ENCODE results near the gene APOBEC2.

- TF ChIP-seq CTCF (IDR thresholded peaks at IDR 0.05) (no peak), EZH2 (IDR thresholded peaks at IDR 0.05; ENCODE audit: borderline replicate concordance, insufficient read depth, low read depth, low read length, poor library complexity, severe bottlenecking) (no peak)
These were observed 6.6 kb downstream of the APOBEC2 start for GRCh38 chr6:41059556-41059955.
